ENCODE results near the gene FLVCR1. TPM values are rescaled to one million over a fixed set of nuclear protein-coding genes. Genes with fewer than 3 reads are reported as not detected.
A peak's percentile ranks its signal among the peaks of the same experiment; 100 is the strongest.
"Not testable (repeated sequence)": the region's sequence is repeated elsewhere in the genome, so short reads cannot be mapped to it uniquely, and the experiment has no call there.

FLVCR1 gene
- polyA plus RNA-seq (2013, experiment 1 of 2; ENCODE audit: insufficient read length), result 2.9 TPM
- polyA plus RNA-seq (2013, experiment 2 of 2; ENCODE audit: insufficient read length), result 3.6 TPM

DNA sequence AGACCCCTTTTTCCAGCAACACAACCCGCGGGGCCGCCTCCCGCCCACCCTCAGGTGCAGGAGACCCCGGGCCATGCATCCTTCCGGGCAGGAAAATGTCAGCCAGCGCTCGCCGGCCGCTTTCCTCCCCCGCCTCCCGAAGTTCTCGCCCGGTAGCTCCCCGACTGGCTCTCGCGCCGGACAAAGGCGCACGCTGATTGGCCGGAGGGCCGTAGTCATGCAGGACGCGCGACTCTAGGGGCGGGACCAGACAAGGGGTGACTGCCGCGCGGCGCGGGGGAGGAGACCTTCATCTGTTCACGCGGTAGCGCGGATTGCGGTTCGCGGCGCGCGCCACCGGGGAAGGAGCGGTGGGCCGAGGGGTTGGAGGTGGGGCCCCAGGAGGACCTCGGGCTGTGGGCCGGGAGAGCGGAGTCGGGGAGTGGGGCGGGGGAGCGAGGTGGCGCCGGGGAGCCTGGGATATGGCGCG lies at the start of gene FLVCR1:
Gene FLVCR1, plus strand, starts transcription at position 284 of the 469 bp plus-strand sequence. Its CDS starts 178 bp downstream, at position 462.
- peak; percentile 95 for DNase-seq

GRCh38 chr1:212814537-212815334 lies 43.3 kb upstream of the FLVCR1 start:
- peak; percentile 17 for DNase-seq

GRCh38 chr1:212816567-212817278 lies 41.4 kb upstream of the FLVCR1 start:
- no peak for DNase-seq

- no peak for DNase-seq
Measured at GRCh38 chr1:212819726-212820125, 38.3 kb upstream of the FLVCR1 start.

DNA sequence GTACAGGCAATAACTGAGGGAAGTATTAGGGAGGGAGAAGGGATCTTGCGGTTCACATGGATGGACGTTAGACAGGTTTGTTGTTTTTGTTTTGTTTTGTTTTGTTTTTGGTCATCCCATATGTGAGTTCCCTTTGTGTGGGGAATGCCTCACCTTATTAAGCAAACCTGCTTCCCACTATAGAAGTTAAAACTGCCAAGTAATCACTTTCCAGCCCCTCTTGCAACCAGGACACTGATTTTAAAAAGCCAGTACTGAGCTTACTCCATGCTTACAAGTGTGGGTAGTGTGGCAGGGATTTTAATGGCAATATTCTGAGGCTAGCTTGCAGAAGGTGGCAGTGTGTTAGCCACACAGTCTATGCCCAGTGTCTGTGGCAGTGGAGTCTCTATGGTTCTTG lies 37.1 kb upstream of the FLVCR1 start:
- no peak for DNase-seq

- DNase-seq, result no peak
Measured at GRCh38 chr1:212822956-212823355, 35.1 kb upstream of the FLVCR1 start.

DNA sequence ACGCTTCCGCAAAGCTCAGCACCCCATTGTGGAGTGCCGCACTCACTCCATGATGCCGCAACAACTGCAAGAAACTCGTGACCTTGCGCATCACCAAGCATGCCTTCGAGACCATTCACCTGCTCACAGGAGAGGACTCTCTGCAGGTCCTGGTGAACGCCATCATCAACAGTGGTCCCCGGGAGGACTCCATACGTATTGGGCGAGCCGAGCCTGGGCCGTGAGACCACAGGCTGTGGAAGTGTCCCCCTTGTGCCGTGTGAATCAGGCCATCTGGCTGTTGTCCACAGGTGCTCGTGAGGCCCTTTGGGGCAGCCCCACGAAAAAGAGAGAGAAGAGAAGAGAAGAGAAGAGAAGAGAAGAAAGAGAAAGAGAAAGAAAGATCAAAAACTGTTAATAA lies 33.9 kb upstream of the FLVCR1 start:
- DNase-seq, result no peak

- DNase-seq, result no peak
Measured at GRCh38 chr1:212825798-212826452, 32.1 kb upstream of the FLVCR1 start.

DNA sequence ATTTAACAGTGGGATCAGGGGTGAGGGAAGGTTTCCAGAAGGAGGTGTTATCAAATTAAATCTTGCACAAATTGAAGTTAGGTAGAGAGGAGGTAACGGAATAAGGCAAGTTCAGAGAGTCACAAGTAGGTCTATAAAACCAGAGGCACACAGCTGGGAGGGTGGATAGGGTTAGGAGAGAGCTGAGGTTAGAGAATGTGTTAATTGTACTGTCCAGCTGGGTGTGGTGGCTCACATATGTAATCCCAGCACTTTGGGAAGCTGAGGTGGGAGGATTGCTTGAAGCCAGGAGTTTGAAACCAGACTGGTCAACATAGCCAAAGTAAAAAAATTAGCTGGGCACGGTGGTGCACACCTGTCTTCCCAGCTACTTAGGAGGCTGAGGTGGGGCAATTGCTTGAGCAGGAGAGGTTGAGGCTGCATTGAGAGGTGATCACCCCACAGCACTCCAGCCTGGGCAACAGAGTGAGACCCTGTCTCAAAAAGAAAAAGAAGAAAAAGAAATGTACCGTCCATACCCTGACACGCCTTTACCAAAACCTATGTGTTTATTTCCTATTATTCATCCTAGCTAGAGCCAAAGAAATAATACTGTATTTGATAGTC lies 30.8 kb upstream of the FLVCR1 start:
- no peak for DNase-seq

GRCh38 chr1:212827831-212828278 lies 30.2 kb upstream of the FLVCR1 start:
- DNase-seq, result no peak

- no peak for DNase-seq
Measured at GRCh38 chr1:212828395-212828794, 29.7 kb upstream of the FLVCR1 start.

- DNase-seq, result not testable (repeated sequence)
Measured at GRCh38 chr1:212833211-212834207, 24.6 kb upstream of the FLVCR1 start.

- no peak for DNase-seq
Measured at GRCh38 chr1:212838145-212838544, 19.9 kb upstream of the FLVCR1 start.

DNA sequence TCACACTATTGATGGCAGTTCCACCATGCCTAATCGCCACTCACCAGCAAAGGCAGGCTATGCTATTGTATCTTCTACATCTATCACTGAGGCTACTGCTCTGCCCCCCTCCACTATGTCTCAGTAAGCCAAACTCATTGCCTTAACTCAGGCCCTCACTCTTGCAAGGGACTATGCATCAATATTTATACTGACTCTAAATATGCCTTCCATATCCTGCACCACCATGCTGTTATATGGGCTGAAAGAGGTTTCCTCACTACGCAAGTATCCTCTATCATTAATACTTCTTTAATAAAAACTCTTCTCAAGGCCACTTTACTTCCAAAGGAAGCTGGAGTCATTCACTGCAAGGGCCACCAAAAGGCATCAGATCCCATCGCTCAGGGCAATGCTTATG lies 13.6 kb upstream of the FLVCR1 start:
- not testable (repeated sequence) for DNase-seq

DNA sequence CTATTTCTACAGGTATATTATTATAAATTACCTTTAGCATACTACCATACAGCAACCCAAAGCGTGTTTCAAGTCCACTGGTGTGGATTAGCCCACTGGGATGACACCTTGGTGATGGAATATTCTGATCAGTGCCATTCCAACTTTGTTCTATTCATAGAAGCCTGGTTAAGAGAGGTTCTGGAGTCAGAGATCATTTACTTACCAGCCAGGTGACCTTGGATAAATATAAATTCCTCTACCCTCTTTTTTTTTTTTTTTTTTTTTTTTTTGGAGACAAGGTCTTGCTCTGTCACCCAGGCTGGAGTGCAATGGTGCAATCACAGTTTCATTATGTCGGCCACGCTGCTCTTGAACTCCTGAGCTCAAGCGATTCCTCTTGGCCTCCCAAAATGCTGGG lies 10.5 kb upstream of the FLVCR1 start, which contains the start of gene SPATA45:
Gene SPATA45, minus strand, starts transcription at position 101 of the 400 bp plus-strand sequence. CDS start 11,500 bp downstream, outside the sequence.
- no peak for DNase-seq

DNA sequence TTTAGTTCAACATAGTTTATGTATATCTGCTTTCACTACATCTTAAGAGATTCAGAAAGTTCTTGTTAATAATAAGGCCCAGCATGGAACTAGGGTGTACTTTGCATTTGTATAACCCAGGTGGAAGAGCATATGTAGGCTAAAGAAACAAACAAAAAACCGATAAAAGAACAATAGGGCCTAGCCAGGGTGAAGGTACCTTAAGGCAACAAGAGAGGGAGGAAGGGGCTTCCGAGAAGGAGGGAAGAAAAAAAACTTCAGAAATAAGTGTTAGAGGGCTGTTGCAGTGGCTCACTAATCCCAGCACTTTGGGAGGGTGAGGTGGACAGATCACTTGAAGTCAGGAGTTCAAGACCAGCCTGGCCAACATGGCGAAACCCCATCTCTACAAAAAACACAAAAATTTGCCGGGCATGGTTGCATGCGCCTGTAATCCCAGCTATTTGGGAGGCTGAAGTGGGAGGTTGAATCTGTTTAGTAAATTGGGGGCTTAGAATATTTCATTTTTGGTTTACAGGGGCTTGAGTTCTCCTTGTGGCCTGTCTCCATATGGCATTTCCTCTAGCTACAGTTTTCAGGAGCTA lies 5.9 kb upstream of the FLVCR1 start:
- no peak for DNase-seq

- no peak for DNase-seq
Measured at GRCh38 chr1:212853658-212854057, 4.4 kb upstream of the FLVCR1 start.

- DNase-seq, result no peak
Measured at GRCh38 chr1:212856755-212857154, 1.3 kb upstream of the FLVCR1 start.

GRCh38 chr1:212858461-212859265 lies 588 bp downstream of the FLVCR1 start:
- peak; percentile 7 for DNase-seq
